ENCODE data around the gene COMT.

Gene COMT

DNA sequence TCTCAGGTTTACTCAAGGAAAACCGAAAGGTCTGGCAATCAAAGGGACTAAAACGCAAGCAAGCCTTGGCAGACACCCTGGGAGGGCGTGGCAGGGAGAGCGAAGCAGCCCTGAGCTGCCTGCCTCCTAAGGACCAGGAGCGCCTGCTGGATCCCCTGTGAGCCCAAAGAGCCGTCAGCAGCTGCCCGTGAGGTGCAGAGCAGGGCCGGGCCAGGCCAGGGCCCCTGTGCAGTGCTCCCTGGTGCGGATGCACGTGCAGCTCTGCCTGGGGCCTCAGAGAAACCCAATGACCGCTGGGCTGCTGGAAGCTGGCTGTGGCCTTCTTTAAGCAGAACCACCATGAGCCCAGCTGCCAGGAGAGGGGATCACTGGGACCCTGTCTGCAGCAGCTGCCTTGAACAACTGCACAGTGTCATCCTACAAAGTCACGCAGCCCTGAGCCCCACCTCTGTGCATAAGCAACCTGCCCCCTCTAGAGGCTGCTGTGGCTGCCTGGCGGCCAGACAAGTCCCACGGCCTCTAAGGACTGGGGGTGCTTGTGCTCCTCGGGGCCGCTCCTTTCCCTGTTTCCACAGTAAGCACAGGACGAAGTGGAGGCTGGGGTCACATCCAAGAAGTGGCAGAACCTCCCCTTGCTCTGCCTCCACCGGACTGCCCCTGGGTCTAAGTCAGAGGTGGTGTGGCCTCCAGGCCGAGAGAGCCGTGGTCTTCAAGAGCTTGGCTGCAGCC is 29.1 kb upstream of the COMT start:
- Histone ChIP-seq H3K4me3 (ENCODE audit: low read length, poor library complexity, severe bottlenecking) (no peak overlapping the region), H3K4me1 (ENCODE audit: insufficient read depth, low read length, poor library complexity, severe bottlenecking) (peaks cover 6% of the 10 kb centered on the region), H3K36me3 (ENCODE audit: insufficient read depth, low read length) (peaks cover 22% of the 10 kb centered on the region; the same call in 1 of the 2 replicates), H3K4me2 (ENCODE audit: low read depth, low read length, poor library complexity, severe bottlenecking) (no peak overlapping the region), H3F3A (ENCODE audit: low read depth) (no peaks in the 10 kb centered on the region), H3K9me2 (replicated peaks; ENCODE audit: low read depth, low read length) (no peaks in the 10 kb centered on the region), H3K9ac (ENCODE audit: low read depth, low read length, poor library complexity, severe bottlenecking) (no peak overlapping the region), H2AFZ (ENCODE audit: low read length) (no peak overlapping the region), H3K9me3 (ENCODE audit: insufficient read depth, low read depth, low read length) (no peaks in the 10 kb centered on the region), H4K20me1 (ENCODE audit: insufficient read depth, low read length, poor library complexity, severe bottlenecking) (no peaks in the 10 kb centered on the region), H3K79me2 (ENCODE audit: insufficient read depth, low read length) (no peaks in the 10 kb centered on the region), H3K27me3 (ENCODE audit: insufficient read depth, low read length, poor library complexity, severe bottlenecking) (no peaks in the 10 kb centered on the region)
- TF ChIP-seq EZH2phosphoT487 (IDR thresholded peaks at IDR 0.05; ENCODE audit: borderline replicate concordance) = no peak
- TF ChIP-seq, protein P1, sequence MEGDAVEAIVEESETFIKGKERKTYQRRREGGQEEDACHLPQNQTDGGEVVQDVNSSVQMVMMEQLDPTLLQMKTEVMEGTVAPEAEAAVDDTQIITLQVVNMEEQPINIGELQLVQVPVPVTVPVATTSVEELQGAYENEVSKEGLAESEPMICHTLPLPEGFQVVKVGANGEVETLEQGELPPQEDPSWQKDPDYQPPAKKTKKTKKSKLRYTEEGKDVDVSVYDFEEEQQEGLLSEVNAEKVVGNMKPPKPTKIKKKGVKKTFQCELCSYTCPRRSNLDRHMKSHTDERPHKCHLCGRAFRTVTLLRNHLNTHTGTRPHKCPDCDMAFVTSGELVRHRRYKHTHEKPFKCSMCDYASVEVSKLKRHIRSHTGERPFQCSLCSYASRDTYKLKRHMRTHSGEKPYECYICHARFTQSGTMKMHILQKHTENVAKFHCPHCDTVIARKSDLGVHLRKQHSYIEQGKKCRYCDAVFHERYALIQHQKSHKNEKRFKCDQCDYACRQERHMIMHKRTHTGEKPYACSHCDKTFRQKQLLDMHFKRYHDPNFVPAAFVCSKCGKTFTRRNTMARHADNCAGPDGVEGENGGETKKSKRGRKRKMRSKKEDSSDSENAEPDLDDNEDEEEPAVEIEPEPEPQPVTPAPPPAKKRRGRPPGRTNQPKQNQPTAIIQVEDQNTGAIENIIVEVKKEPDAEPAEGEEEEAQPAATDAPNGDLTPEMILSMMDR (conservative IDR thresholded peaks at IDR 0.05; ENCODE audit: low read length) = peak; percentile 21; the same call in 1 of the 2 replicates

DNA sequence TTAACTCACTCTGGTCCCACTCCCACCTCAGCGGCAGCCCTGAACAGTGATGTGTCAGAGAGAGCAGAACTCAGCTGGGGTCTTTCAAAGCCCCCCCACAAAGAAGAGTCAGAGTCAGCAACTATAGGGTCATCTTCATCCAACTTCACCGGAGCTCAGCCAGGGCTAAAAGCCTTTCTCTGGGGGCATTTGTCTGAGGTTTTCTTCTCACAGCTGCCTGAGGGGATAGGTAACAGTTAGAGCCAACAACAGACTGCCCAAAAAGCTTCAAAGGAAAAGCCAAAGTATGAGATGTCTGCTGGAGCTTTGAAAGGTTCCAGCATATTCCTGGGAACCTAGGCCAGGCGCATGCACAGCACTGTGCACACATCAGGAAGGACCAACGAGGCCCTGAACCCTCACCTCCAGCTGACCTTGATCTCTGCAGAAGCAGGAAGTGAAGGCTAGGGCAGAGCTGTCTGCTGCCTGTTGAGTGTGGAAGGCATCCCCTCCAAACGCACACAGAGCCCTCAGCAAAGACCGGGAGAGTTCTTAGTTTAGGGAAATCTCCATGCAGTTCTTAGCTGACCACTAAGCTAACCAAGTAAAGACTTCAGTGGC is 28.1 kb upstream of the COMT start:
- H3K79me2 ChIP-seq (ENCODE audit: insufficient read depth, low read length) = no peaks in the 10 kb centered on the region
- no peaks in the 10 kb centered on the region for H3K9me2 ChIP-seq (replicated peaks; ENCODE audit: low read depth, low read length)
- peaks cover 25% of the 10 kb centered on the region; the same call in 1 of the 2 replicates for H3K36me3 ChIP-seq (ENCODE audit: insufficient read depth, low read length)
- no peaks in the 10 kb centered on the region for H3K9me3 ChIP-seq (ENCODE audit: insufficient read depth, low read depth, low read length)
- H3K9ac ChIP-seq (ENCODE audit: low read depth, low read length, poor library complexity, severe bottlenecking) = no peak overlapping the region
- H3K27me3 ChIP-seq (ENCODE audit: insufficient read depth, low read length, poor library complexity, severe bottlenecking) = no peaks in the 10 kb centered on the region
- H3F3A ChIP-seq (ENCODE audit: low read depth) = no peaks in the 10 kb centered on the region
- H3K4me1 ChIP-seq (ENCODE audit: insufficient read depth, low read length, poor library complexity, severe bottlenecking) = peaks cover 6% of the 10 kb centered on the region
- no peak overlapping the region for H2AFZ ChIP-seq (ENCODE audit: low read length)
- H3K4me2 ChIP-seq (ENCODE audit: low read depth, low read length, poor library complexity, severe bottlenecking) = no peak overlapping the region
- no peaks in the 10 kb centered on the region for H4K20me1 ChIP-seq (ENCODE audit: insufficient read depth, low read length, poor library complexity, severe bottlenecking)
- no peak overlapping the region for H3K4me3 ChIP-seq (ENCODE audit: low read length, poor library complexity, severe bottlenecking)
- TF ChIP-seq, protein P1 (conservative IDR thresholded peaks at IDR 0.05; ENCODE audit: low read length) = no peak
- TF ChIP-seq EZH2phosphoT487 (IDR thresholded peaks at IDR 0.05; ENCODE audit: borderline replicate concordance) = no peak

DNA sequence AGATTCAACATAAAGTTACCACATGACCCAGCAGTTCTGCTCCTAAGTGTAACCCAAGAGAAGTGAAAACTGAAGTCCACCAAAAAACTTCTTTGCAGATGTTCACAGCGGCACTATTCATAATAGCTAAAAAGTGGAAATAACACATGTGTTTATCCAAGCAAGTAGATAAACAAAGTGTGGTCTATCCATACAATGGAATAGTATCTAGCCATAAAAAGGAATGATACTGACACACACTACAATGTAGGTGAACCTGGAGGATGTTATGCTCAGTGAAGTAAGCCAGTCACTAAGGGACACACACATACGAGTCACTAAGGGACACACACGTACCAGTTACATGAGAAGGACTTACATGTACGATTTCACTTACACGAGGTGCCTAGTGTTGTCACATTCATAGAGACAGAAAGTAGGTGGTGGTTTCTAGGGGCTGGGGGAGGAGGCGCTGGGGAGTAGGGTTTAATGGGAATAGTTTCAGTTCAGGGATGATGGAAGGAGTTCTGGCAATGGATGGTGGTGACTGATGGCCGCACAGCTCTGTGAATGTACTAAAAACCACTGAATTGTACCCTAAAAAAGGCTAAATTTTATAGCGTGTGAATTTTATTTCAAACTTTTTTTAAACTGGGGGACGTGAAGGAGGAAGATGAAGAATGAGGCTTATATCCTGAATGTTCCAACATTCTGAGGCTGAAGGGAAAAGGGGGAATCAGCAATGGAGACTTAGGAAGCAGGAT is 27.2 kb upstream of the COMT start:
- Histone ChIP-seq H2AFZ (ENCODE audit: low read length) (no peak overlapping the region), H3K9ac (ENCODE audit: low read depth, low read length, poor library complexity, severe bottlenecking) (no peak overlapping the region), H4K20me1 (ENCODE audit: insufficient read depth, low read length, poor library complexity, severe bottlenecking) (no peaks in the 10 kb centered on the region), H3K36me3 (ENCODE audit: insufficient read depth, low read length) (peaks cover 28% of the 10 kb centered on the region; the same call in 1 of the 2 replicates), H3K4me2 (ENCODE audit: low read depth, low read length, poor library complexity, severe bottlenecking) (no peak overlapping the region), H3K4me3 (ENCODE audit: low read length, poor library complexity, severe bottlenecking) (no peak overlapping the region), H3F3A (ENCODE audit: low read depth) (no peaks in the 10 kb centered on the region), H3K27me3 (ENCODE audit: insufficient read depth, low read length, poor library complexity, severe bottlenecking) (no peaks in the 10 kb centered on the region), H3K9me3 (ENCODE audit: insufficient read depth, low read depth, low read length) (no peaks in the 10 kb centered on the region), H3K79me2 (ENCODE audit: insufficient read depth, low read length) (no peaks in the 10 kb centered on the region), H3K9me2 (replicated peaks; ENCODE audit: low read depth, low read length) (no peaks in the 10 kb centered on the region), H3K4me1 (ENCODE audit: insufficient read depth, low read length, poor library complexity, severe bottlenecking) (peaks cover 5% of the 10 kb centered on the region)
- TF ChIP-seq, protein P1 (conservative IDR thresholded peaks at IDR 0.05; ENCODE audit: low read length) = no peak
- no peak for TF ChIP-seq EZH2phosphoT487 (IDR thresholded peaks at IDR 0.05; ENCODE audit: borderline replicate concordance)

Data from Loucy (cell line).